BJ (cell line): Measurements from ENCODE around the gene MGST3. TPM values are rescaled to one million over a fixed set of nuclear protein-coding genes. Genes with fewer than 3 reads are reported as not detected.

Experiments
- CTCF ChIA-PET: fragments of 350-600 bp; formaldehyde crosslinking; extraction: SDS; loops from one replicate; lab custom pipeline; 2021; ENCODE audit warnings: antibody characterized with exemption, inconsistent platforms; lab: Yijun Ruan, JAX
- POLR2A ChIA-PET: fragments of 300-600 bp; sonication (Branson Sonifier 250); formaldehyde crosslinking; extraction: SDS; loops from one replicate; lab custom pipeline; 2021; ENCODE audit warnings: antibody characterized with exemption; lab: Charles Lee
- DNase-seq: peaks from one replicate; pipeline ENCODE4 v3.0.0-alpha.2; 2011; ENCODE audit warnings: low read depth
- H3K27me3 ChIP-seq: 2 replicates; pipeline ENCODE4 v1.6.0; 2011; ENCODE audit warnings: low read length; ENCODE audit not compliant: control insufficient read depth, insufficient read depth
- H3K36me3 ChIP-seq: 2 replicates; pipeline ENCODE4 v1.5.1; 2011; ENCODE audit warnings: low read length; ENCODE audit not compliant: control insufficient read depth, insufficient read depth
- H3K4me3 ChIP-seq: 2 replicates; pipeline ENCODE4 v1.5.1; 2011; ENCODE audit warnings: low read depth, mild to moderate bottlenecking, control low read depth, low read length
- polyA plus RNA-seq: library from polyadenylated mRNA; depleted of rRNA; stranded (reverse); fragments of >200 nt; gene quantifications from 2 replicates; pipeline ENCODE4 v1.2.3, GENCODE V29; 2011
- TF ChIP-seq, protein P1 (sequence below): IDR thresholded peaks from 2 replicates; pipeline ENCODE4 v1.5.1; 2011; ENCODE audit warnings: low read depth, mild to moderate bottlenecking, control low read depth, inconsistent platforms, low read length, moderate library complexity; ENCODE audit not compliant: insufficient read depth

Gene MGST3
- polyA plus RNA-seq, 1 experiment, result 220 TPM

DNA sequence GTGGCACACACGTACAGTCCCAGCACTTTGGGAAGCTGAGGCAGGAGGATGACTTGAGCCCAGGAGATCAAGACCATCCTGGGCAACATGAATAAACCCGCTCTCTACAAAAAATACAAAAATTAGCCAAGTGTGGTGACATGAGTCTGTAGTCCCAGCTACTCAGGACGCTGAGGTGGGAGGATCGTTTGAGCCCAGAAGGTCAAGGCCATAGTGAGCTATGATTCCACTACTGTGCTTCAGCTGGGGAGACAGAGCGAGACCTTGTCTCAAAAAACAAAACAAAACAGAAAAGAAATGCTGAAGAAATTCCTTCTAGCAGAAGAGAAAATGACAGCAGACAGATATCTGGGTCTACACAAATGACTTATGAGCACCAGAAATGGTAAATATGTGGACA is 57.0 kb downstream of the MGST3 start:
- ChIA-PET POLR2A (interaction anchor here (0.7 kb wide), 1 partner anchor 9 kb away, joined by 3 read pairs; no protein-coding TSS in a partner anchor), CTCF (no interaction called here)
- no peak for DNase-seq
- TF ChIP-seq, protein P1, sequence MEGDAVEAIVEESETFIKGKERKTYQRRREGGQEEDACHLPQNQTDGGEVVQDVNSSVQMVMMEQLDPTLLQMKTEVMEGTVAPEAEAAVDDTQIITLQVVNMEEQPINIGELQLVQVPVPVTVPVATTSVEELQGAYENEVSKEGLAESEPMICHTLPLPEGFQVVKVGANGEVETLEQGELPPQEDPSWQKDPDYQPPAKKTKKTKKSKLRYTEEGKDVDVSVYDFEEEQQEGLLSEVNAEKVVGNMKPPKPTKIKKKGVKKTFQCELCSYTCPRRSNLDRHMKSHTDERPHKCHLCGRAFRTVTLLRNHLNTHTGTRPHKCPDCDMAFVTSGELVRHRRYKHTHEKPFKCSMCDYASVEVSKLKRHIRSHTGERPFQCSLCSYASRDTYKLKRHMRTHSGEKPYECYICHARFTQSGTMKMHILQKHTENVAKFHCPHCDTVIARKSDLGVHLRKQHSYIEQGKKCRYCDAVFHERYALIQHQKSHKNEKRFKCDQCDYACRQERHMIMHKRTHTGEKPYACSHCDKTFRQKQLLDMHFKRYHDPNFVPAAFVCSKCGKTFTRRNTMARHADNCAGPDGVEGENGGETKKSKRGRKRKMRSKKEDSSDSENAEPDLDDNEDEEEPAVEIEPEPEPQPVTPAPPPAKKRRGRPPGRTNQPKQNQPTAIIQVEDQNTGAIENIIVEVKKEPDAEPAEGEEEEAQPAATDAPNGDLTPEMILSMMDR, result no peak
- no peak overlapping the region for H3K4me3 ChIP-seq
- no peaks in the 10 kb centered on the region for H3K27me3 ChIP-seq
- H3K36me3 ChIP-seq, result peaks cover 6% of the 10 kb centered on the region; the same call in 1 of the 2 replicates

DNA sequence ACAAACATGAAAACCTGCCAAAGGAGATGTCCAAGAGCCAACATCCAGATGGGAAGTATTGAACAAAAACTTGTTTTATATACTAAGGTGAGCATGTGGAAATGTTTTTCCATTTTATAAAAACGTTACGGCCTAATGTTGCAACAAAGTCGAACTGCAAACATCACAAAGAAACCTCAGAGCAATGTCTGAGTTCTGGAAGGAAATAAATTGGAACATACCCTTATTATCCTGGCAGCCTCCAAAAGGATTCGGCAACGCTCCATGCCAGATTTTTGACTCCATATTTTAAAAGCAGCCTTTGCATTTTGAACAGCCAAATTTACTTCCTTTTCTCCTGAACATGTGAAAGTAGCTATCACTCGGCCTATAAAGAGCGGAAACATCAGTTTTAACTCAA is 64.0 kb downstream of the MGST3 start:
- ChIA-PET CTCF (interaction anchor here (0.6 to 0.9 kb wide), 2 partner anchors 8 to 32 kb away, joined by 3 read pairs; no protein-coding TSS in a partner anchor), POLR2A (no interaction called here)
- TF ChIP-seq, protein P1, result no peak
- Histone ChIP-seq H3K27me3 (no peaks in the 10 kb centered on the region), H3K36me3 (peaks cover 3% of the 10 kb centered on the region; the same call in 1 of the 2 replicates), H3K4me3 (no peak overlapping the region)
- DNase-seq, result no peak

DNA sequence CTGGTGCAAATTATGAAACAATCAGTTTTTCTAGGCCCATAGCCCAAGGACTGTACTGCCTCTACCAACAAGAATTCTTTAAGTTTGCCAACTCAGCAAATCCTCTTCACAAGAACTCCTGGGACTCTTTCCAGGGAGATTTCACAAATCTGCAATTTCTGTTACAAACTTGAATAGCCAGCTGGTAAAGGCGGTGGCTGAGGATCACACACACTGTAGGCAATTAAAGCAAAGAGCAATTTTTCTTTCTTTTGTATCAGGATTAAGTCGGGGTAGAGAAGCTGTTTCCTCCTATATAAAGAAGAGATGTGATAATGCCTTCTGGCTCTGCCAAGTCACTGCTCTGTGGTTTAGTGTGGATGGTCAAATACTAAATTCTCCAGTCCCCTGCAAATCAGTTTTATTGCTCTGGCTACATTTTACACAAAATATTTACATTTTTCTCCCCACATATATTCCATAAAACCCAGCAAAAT is 65.6 kb downstream of the MGST3 start:
- TF ChIP-seq, protein P1, result no peak
- ChIA-PET CTCF (interaction anchor here (0.9 to 2.8 kb wide), 3 partner anchors 35 to 95 kb away, joined by 3 to 17 read pairs (median 5); partner anchors contain the start of gene TMCO1), POLR2A (interaction anchor here (0.6 to 0.7 kb wide), 2 partner anchors 9 to 12 kb away, joined by 3 read pairs; no protein-coding TSS in a partner anchor)
- H3K4me3 ChIP-seq, result no peak overlapping the region
- peak; percentile 74 for DNase-seq
- H3K27me3 ChIP-seq, result peaks cover 3% of the 10 kb centered on the region; the same call in 1 of the 2 replicates
- no peaks in the 10 kb centered on the region for H3K36me3 ChIP-seq

DNA sequence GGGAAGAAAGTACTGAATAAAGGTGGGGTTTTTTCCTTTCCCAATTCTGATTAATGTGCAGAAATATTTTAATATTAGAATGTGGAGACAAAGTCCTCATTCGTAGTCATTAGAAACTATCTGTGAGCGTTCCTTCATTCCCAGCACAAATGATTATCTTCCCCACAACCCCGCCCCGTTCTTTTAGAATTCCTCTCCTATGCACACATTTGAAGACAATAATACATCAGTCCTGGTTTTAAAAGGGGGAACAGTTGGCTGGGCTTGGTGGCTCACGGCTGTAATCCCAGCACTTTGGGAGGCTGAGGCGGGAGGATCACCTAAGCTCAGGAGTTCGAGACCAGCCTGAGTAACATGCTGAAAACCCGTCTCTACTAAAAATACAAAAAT is 66.5 kb downstream of the MGST3 start:
- TF ChIP-seq, protein P1, result no peak
- DNase-seq, result no peak
- H3K36me3 ChIP-seq, result no peaks in the 10 kb centered on the region
- H3K27me3 ChIP-seq, result peaks cover 3% of the 10 kb centered on the region; the same call in 1 of the 2 replicates
- POLR2A ChIA-PET, result interaction anchor here (0.6 kb wide), 1 partner anchor 223 kb away, joined by 10 read pairs; no protein-coding TSS in a partner anchor
- CTCF ChIA-PET, result interaction anchor here (0.8 to 2.8 kb wide), 5 partner anchors 14 to 216 kb away, joined by 4 to 17 read pairs (median 5); partner anchors contain the start of gene TMCO1
- H3K4me3 ChIP-seq, result peak overlapping the region; percentile 63
